HG03565 (cell line): Measurements from ENCODE around the gene C12orf57.

ENCODE experiments used
- ATAC-seq: cut with Tn5 transposase; IDR thresholded peaks from one replicate; pipeline ENCODE4 v1.9.1; 2021; ENCODE audit warnings: mild to moderate bottlenecking, moderate library complexity; ENCODE audit not compliant: unreplicated experiment

C12orf57 gene

GRCh38 chr12:6987956-6988553, 44.2 kb downstream of the C12orf57 start:
- ATAC-seq: no peak
